Epithelial cell of esophagus (primary cell): ENCODE results near the gene SPPL3.
A peak's percentile ranks its signal among the peaks of the same experiment; 100 is the strongest.

Experiments used
- DNase-seq: peaks from one replicate; pipeline ENCODE4 v3.0.0; 2010; ENCODE audit warnings: low read depth
- H3K4me3 ChIP-seq: 2 replicates; pipeline ENCODE4 v1.5.1; 2011; ENCODE audit warnings: mild to moderate bottlenecking, low read length, control low read depth
- TF ChIP-seq, protein P1 (sequence below): IDR thresholded peaks from 2 replicates; pipeline ENCODE4 v1.5.1; 2011; ENCODE audit warnings: low read depth, mild to moderate bottlenecking, low read length, control low read depth, inconsistent platforms; ENCODE audit not compliant: insufficient read depth; ENCODE audit errors: missing control alignments

Gene SPPL3

DNA sequence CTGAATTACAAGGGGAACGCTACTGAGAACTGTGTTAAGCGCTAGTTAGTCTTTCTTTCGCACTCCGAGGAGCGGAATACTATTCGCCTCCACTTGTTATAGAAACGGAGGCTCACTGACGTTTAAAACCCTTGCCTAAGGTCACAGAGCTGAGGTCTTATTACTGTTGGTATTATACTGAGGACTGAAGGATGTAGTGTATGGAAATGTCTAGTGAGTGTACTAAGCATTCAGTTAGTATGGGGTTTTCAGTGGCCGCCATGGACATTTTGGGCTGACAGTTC lies 177.7 kb downstream of the SPPL3 start:
- H3K4me3 ChIP-seq, result no peak overlapping the region
- TF ChIP-seq, protein P1, sequence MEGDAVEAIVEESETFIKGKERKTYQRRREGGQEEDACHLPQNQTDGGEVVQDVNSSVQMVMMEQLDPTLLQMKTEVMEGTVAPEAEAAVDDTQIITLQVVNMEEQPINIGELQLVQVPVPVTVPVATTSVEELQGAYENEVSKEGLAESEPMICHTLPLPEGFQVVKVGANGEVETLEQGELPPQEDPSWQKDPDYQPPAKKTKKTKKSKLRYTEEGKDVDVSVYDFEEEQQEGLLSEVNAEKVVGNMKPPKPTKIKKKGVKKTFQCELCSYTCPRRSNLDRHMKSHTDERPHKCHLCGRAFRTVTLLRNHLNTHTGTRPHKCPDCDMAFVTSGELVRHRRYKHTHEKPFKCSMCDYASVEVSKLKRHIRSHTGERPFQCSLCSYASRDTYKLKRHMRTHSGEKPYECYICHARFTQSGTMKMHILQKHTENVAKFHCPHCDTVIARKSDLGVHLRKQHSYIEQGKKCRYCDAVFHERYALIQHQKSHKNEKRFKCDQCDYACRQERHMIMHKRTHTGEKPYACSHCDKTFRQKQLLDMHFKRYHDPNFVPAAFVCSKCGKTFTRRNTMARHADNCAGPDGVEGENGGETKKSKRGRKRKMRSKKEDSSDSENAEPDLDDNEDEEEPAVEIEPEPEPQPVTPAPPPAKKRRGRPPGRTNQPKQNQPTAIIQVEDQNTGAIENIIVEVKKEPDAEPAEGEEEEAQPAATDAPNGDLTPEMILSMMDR, result no peak
- DNase-seq, result no peak

DNA sequence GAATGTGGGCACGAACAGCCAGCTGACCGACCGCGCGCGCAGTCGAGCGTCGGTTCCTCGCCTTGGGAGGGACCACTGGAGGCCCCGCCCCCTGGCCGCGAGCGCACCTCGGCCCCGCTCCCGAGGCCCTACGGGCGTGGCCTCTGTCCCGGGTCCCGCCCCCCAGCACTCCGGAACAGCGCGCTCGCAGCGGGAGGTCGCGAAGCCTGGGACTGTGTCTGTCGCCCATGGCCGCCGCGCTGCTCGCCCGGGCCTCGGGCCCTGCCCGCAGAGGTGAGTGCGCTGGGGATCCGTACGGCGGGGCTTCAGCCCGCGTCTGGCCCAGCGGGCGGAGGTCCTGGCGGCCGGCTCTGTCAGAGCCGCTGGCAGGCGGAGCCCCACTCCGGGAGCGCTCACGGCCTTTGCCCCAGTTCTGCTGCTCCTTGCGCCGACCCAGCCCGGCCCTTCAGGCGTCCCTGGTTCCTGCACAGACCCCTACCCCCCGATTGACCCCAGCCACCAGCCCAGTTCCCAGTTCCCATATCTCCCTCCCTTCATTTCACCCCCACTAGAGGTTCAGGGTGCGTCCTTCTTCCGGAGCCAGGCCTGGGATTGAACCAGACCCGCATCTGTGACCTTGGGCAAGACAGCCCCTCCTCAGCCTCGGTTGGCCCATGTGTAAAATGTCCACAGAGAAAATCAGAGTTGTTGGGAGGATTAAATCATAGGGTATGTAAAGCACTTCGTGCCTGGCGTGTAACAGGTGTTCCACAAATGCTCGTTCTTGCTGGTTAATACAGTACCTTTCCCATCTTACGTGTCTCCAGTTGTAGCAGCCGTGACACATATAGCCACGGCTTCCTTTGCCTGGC lies 178.3 kb downstream of the SPPL3 start, which contains the start of gene ACADS:
Gene ACADS (plus strand): TSS at position 168 of the 851 bp plus-strand sequence. CDS start 60 bp downstream, at position 228.
- peak within 1 kb of the TSS; percentile 49 for H3K4me3 ChIP-seq
- TF ChIP-seq, protein P1, result no peak
- peak; percentile 81 for DNase-seq

DNA sequence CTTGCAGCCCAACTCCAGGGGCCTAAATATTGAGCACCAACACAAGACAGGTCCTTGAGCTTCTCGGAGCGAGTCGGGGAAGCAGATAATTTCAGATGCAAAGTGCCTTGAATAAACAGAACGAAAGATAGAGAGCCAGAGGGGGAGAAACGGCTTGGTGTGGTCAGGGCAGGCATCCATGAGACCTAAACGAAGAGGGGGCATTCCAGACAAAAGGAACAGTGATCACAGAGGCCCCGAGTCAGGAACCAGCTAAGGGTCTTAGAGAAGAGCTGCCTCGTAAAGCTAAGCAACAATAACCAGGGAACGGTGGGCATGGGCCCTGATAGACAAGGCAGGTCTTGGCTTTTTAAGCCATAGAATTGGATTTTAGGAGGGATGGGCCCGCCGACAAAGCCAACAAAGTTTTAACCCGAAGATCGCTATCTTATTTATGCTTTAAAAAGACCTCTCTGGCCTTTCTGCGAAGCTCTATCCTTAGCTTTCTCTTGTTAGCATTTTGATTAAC lies 179.0 kb downstream of the SPPL3 start:
- TF ChIP-seq, protein P1, result no peak
- no peak for DNase-seq
- H3K4me3 ChIP-seq, result peak overlapping the region; percentile 49

DNA sequence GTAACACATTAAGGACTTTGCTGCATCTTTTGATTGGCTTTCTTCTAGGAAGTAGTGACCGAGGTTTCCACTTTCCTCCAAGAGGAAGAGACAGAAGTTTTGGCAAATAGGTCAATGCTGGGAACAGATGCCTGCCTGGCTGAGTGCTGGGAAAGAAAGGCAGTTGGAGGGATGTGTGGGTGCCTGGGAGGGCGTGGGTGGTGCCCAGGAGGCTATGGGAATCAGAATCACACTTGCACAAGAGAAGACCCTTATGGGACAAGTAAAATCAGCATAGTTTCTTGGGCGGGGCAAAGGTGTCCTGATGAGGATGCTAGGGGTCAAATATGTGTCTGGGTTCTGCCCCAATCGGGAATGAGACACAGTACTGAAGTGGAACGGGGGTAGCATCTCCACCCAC lies 179.4 kb downstream of the SPPL3 start:
- H3K4me3 ChIP-seq, result no peak overlapping the region
- TF ChIP-seq, protein P1, result no peak
- DNase-seq, result no peak

DNA sequence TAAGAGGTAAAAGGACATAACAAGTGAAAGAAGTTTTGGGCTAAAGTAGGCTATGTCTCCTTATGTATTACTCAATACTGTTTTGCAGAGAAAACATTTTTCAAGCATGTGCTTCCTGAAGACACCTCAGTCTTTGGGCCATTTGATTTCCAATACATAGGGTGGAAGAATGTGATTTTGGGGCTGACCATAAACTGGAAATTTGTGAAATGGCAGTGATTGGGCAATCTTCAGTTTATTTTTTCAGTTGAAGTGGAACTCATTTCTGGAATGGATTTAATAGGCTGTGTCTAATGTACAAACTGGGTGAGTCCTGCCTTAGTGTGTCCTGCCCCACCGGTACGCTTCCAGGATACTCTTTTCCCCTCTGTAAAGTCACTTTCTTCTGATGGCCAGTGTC lies 181.4 kb downstream of the SPPL3 start:
- H3K4me3 ChIP-seq, result no peak overlapping the region
- TF ChIP-seq, protein P1, result no peak
- no peak for DNase-seq

DNA sequence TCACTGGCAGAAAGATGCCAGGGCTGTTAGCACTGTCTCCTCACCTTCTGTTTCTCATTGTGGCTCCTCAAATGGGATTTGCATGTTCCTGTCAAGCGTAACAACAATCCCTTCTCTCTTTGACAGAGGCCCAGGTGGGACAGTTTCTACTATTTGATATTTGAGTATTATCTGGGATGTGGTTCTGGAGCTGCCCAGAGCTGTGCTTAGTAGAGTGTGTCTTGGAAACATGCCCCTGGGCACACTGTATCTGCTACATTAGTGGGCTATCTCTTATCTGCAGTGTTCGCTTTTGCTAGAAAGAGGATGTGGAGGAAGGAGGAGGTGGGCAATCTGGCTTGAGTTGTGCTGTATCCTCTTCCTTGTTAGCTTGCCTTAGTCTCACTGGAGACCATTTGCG lies 182.3 kb downstream of the SPPL3 start:
- H3K4me3 ChIP-seq, result no peak overlapping the region
- DNase-seq, result no peak
- TF ChIP-seq, protein P1, result no peak

DNA sequence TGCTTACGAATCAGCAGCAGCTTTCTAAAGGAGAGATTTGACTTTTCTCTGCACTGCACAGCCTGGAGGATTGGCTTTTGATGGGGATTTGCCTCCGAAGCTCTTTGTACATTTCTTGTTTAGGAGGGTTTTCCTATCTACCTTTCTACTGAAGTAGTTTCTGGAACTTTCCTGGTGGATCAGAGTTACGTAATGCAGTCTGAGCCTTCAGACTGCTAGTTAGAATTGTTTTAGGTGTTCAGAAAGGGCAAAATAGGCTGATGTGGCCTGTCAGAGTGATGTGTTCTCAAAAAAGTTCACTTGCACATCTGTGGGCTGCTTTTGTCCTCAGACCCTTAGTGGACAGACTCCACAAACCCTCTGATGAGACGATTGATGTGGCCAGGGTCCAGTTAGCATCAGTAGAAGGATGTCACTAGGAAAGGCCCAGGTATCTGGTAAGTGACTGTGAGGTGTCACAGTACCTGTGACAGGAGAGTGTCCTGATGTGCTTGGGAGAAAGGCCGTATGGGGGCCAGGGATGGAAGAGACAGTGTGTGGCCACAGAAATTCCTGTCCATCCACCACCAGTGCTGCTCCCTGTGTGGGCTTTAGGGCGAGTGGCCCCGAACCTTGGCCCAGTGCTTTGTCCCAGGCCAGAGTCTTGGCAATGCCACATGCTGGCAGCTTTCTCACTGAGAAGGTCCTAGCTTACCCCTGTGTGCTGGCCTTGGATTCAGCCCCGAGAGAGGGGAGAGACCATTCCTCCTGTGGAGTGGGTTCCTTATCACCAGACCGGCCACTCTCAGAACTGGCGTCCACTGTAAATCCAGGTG lies 183.0 kb downstream of the SPPL3 start:
- TF ChIP-seq, protein P1, result no peak
- H3K4me3 ChIP-seq, result no peak overlapping the region
- DNase-seq, result no peak
